Aorta (tissue), 5 donors: ENCODE measurements around the gene CC2D2A. TPM values are rescaled to one million over a fixed set of nuclear protein-coding genes. Genes with fewer than 3 reads are reported as not detected.
"Not testable (repeated sequence)": the region's sequence is repeated elsewhere in the genome, so short reads cannot be mapped to it uniquely, and the experiment has no call there.

Experiments
- ATAC-seq: fragments of 200-7000 bp; cut with Tn5 transposase; one replicate; pipeline ENCODE4 v1.9.1; 2022; ENCODE audit warnings: moderate library complexity; ENCODE audit not compliant: low FRiP score
- DNase-seq, 2 donors: peaks; one replicate each; pipeline ENCODE4 v3.0.0-alpha.2; 2020
- H3K27ac ChIP-seq, 2 donors: one replicate each; pipeline ENCODE4 v1.5.1; 2013; ENCODE audit warnings: low read length in 2 of 2, mild to moderate bottlenecking in 2 of 2, moderate library complexity in 2 of 2, control low read depth in 1 of 2, inconsistent platforms in 1 of 2, low read depth in 1 of 2
- H3K27me3 ChIP-seq, 2 donors: one replicate each; pipeline ENCODE4 v1.6.1; 2013; ENCODE audit warnings: control low read depth in 1 of 2, low read length in 1 of 2, mild to moderate bottlenecking in 1 of 2, moderate library complexity in 1 of 2; ENCODE audit not compliant: insufficient read depth in 2 of 2, control insufficient read depth in 1 of 2
- H3K36me3 ChIP-seq, 2 donors: one replicate each; pipeline ENCODE4 v1.6.1; 2013; ENCODE audit warnings: control low read depth in 1 of 2, low read length in 1 of 2, mild to moderate bottlenecking in 1 of 2; ENCODE audit not compliant: insufficient read depth in 2 of 2, control insufficient read depth in 1 of 2
- H3K4me1 ChIP-seq, 2 donors: one replicate each; pipeline ENCODE4 v1.6.1; 2013; ENCODE audit warnings: low read length in 2 of 2, control low read depth in 1 of 2, mild to moderate bottlenecking in 1 of 2, moderate library complexity in 1 of 2; ENCODE audit not compliant: insufficient read depth in 2 of 2, control insufficient read depth in 1 of 2
- H3K4me3 ChIP-seq, 2 donors: one replicate each; pipeline ENCODE4 v1.5.1; 2013; ENCODE audit warnings: low read length in 2 of 2, control low read depth in 1 of 2, mild to moderate bottlenecking in 1 of 2
- H3K9me3 ChIP-seq: one replicate; pipeline ENCODE4 v1.6.1; 2013; ENCODE audit warnings: mild to moderate bottlenecking, low read length; ENCODE audit not compliant: control insufficient read depth
- WGBS, 2 donors: extraction: QIAGEN DNeasy Blood & Tissue Kit; methylation state at CpG; one replicate each; pipeline ENCODE4 v1.1.7; 2013; 5-methylcytosine and 5-hydroxymethylcytosine counted together
- intact Hi-C, 2 donors: fragments of 100-400 bp; cut with DNase I; formaldehyde crosslinking; loops; one replicate each; pipeline versions ENCODE4 v1.14.2 to v1.15.0; 2022
- polyA plus RNA-seq, 2 donors: library from polyadenylated mRNA; stranded (reverse); fragments of 200-250 nt; gene quantifications; one replicate each; pipeline ENCODE4 v1.2.3, GENCODE V29; 2013
- total RNA-seq, 2 donors: library from RNA; stranded (reverse); fragmentation: NEBNext Ultra II Directional; extraction: Animal tissue kit (Norgen Biotek cat#: 25700); gene quantifications; one replicate each; pipeline ENCODE4 v1.2.1, GENCODE V29; 2021
- donor health status: healthy with polysubstance abuse.
- donor health status: Bipolar disorder and iron deficiency.
- donor health status: DM: no; HTN: no; CAD: no.
- donor health status: DM: no; HTN: no; CAD: no.
- donor health status: DM: yes; HTN: yes; CAD: no.

The CC2D2A gene
- total and polyA plus RNA-seq, 4 donors, result 26.4 to 41.9 (median 37.3) TPM

GRCh38 chr4:15510961-15511360, 41.3 kb downstream of the CC2D2A start:
- H3K36me3 ChIP-seq, result peaks cover 4 to 5% of the 10 kb centered on the region in 2 donors
- no peaks in the 10 kb centered on the region for H3K27me3 ChIP-seq
- H3K4me3 ChIP-seq, result no peak overlapping the region
- no peaks in the 10 kb centered on the region for H3K4me1 ChIP-seq
- intact Hi-C loops, result no loop called here
- ATAC-seq (no peak), DNase-seq (no peak)
- no peak overlapping the region for H3K27ac ChIP-seq
- WGBS, 2 donors, result 96 to 99% methylated on average over 6 of the region's 6 CpGs
- H3K9me3 ChIP-seq, result no peaks in the 10 kb centered on the region

- intact Hi-C loops, result no loop called here
- WGBS, 2 donors, result 66% methylated on average over 3 of the region's 3 CpGs
Observed at GRCh38 chr4:15513545-15513944, 43.9 kb downstream of the CC2D2A start.

GRCh38 chr4:15515106-15515505, 45.4 kb downstream of the CC2D2A start:
- Histone ChIP-seq H3K4me1 (no peaks in the 10 kb centered on the region), H3K27ac (no peak overlapping the region), H3K27me3 (no peaks in the 10 kb centered on the region), H3K36me3 (peaks cover 2 to 5% of the 10 kb centered on the region in 2 donors), H3K9me3 (no peaks in the 10 kb centered on the region), H3K4me3 (no peak overlapping the region)
- intact Hi-C loops, result no loop called here
- DNase-seq (no peak), ATAC-seq (no peak)
- WGBS, 2 donors, result 85 to 88% methylated on average over 4 of the region's 4 CpGs

More at GRCh38 chr4:15513545-15513944, 43.9 kb downstream of the CC2D2A start:
- H3K9me3 ChIP-seq, result no peaks in the 10 kb centered on the region
- H3K4me1 ChIP-seq, result no peaks in the 10 kb centered on the region
- H3K4me3 ChIP-seq, result no peak overlapping the region
- H3K27me3 ChIP-seq, result no peaks in the 10 kb centered on the region
- no peak for ATAC-seq
- H3K36me3 ChIP-seq, result peaks cover 4 to 5% of the 10 kb centered on the region in 2 donors
- no peak for DNase-seq
- H3K27ac ChIP-seq, result no peak overlapping the region

- Histone ChIP-seq H3K4me3 (no peak overlapping the region), H3K27me3 (no peaks in the 10 kb centered on the region), H3K36me3 (peaks cover 2 to 5% of the 10 kb centered on the region in 2 donors), H3K9me3 (no peaks in the 10 kb centered on the region), H3K27ac (no peak overlapping the region), H3K4me1 (no peaks in the 10 kb centered on the region)
- intact Hi-C loops, result no loop called here
- DNase-seq (no peak), ATAC-seq (no peak)
- 76 to 87% methylated on average over 3 of the region's 3 CpGs for WGBS, 2 donors
Observed at GRCh38 chr4:15516494-15516893, 46.8 kb downstream of the CC2D2A start.

GRCh38 chr4:15517681-15518080, 48.0 kb downstream of the CC2D2A start:
- ATAC-seq, H3K27me3 ChIP-seq, H3K36me3 ChIP-seq, H3K27ac ChIP-seq, DNase-seq, H3K4me3 ChIP-seq, H3K4me1 ChIP-seq, H3K9me3 ChIP-seq, intact Hi-C loops: not testable (repeated sequence)
- WGBS, 2 donors, result 95 to 98% methylated on average over 4 of the region's 4 CpGs

- intact Hi-C loops, result no loop called here
Observed at GRCh38 chr4:15521442-15522039, 51.9 kb downstream of the CC2D2A start.

GRCh38 chr4:15525080-15525479, 55.4 kb downstream of the CC2D2A start:
- H3K27me3 ChIP-seq, result no peaks in the 10 kb centered on the region
- WGBS, 2 donors, result 91 to 92% methylated on average over 2 of the region's 2 CpGs
- H3K4me1 ChIP-seq, result no peaks in the 10 kb centered on the region
- intact Hi-C loops, result no loop called here
- no peaks in the 10 kb centered on the region for H3K9me3 ChIP-seq
- H3K27ac ChIP-seq, result no peak overlapping the region
- DNase-seq (no peak), ATAC-seq (no peak)
- peaks cover 4 to 5% of the 10 kb centered on the region in 2 donors for H3K36me3 ChIP-seq
- H3K4me3 ChIP-seq, result no peak overlapping the region

More at GRCh38 chr4:15521442-15522039, 51.9 kb downstream of the CC2D2A start:
- WGBS, 2 donors, result 44 to 50% methylated on average over 4 of the region's 4 CpGs
- ATAC-seq (no peak), DNase-seq (no peak)
- no peak overlapping the region for H3K4me3 ChIP-seq
- H3K36me3 ChIP-seq, result peaks cover 0 to 3% of the 10 kb centered on the region in 2 donors
- H3K27me3 ChIP-seq, result no peaks in the 10 kb centered on the region
- no peaks in the 10 kb centered on the region for H3K4me1 ChIP-seq
- no peak overlapping the region for H3K27ac ChIP-seq
- H3K9me3 ChIP-seq, result no peaks in the 10 kb centered on the region

GRCh38 chr4:15526924-15527592, 57.4 kb downstream of the CC2D2A start:
- H3K4me1 ChIP-seq, result no peaks in the 10 kb centered on the region
- H3K27me3 ChIP-seq, result no peaks in the 10 kb centered on the region
- 67 to 79% methylated on average over 4 of the region's 4 CpGs for WGBS, 2 donors
- DNase-seq (no peak), ATAC-seq (no peak)
- peaks cover 4 to 5% of the 10 kb centered on the region in 2 donors for H3K36me3 ChIP-seq
- intact Hi-C loops, result no loop called here
- no peak overlapping the region for H3K27ac ChIP-seq
- H3K9me3 ChIP-seq, result no peaks in the 10 kb centered on the region
- no peak overlapping the region for H3K4me3 ChIP-seq

GRCh38 chr4:15531792-15532191, 62.1 kb downstream of the CC2D2A start:
- DNase-seq (no peak), ATAC-seq (no peak)
- Histone ChIP-seq H3K27me3 (no peaks in the 10 kb centered on the region), H3K36me3 (peaks cover 3 to 7% of the 10 kb centered on the region in 2 donors), H3K4me1 (peaks cover 0 to 3% of the 10 kb centered on the region in 2 donors), H3K9me3 (no peaks in the 10 kb centered on the region), H3K27ac (no peak overlapping the region), H3K4me3 (no peak overlapping the region)
- 96% methylated on average over 3 of the region's 3 CpGs for WGBS, 2 donors
- intact Hi-C loops, result no loop called here
